ENCODE data around the gene CCRL2.

CCRL2 gene

DNA sequence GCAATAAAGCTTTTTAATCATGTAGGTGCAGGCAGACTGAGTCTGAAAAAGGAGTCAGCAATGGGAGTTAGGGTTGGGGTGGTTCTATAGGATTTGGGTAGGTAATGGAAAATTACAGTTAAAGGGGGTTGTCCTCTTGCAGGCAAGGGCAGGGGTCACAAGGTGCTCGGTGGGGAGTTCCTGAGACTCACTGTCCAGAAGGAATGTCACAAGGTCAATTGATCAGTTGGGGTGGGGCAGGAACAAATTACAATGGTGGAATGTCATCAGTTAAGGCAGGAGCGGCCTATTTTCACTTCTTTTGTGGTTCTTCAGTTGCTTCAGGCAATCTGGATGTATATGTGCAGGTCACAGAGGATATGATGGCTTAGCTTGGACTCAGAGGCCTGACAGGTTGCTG is 14.0 kb upstream of the CCRL2 start:
- no peak for DNase-seq (ENCODE audit: extremely low read depth, low read depth)
- no peak overlapping the region for H3K4me3 ChIP-seq (replicated peaks; ENCODE audit: low read depth, low read length)
- TF ChIP-seq, protein P1, sequence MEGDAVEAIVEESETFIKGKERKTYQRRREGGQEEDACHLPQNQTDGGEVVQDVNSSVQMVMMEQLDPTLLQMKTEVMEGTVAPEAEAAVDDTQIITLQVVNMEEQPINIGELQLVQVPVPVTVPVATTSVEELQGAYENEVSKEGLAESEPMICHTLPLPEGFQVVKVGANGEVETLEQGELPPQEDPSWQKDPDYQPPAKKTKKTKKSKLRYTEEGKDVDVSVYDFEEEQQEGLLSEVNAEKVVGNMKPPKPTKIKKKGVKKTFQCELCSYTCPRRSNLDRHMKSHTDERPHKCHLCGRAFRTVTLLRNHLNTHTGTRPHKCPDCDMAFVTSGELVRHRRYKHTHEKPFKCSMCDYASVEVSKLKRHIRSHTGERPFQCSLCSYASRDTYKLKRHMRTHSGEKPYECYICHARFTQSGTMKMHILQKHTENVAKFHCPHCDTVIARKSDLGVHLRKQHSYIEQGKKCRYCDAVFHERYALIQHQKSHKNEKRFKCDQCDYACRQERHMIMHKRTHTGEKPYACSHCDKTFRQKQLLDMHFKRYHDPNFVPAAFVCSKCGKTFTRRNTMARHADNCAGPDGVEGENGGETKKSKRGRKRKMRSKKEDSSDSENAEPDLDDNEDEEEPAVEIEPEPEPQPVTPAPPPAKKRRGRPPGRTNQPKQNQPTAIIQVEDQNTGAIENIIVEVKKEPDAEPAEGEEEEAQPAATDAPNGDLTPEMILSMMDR (IDR thresholded peaks at IDR 0.05; ENCODE audit: low read depth, low read length, missing control alignments), result no peak

DNA sequence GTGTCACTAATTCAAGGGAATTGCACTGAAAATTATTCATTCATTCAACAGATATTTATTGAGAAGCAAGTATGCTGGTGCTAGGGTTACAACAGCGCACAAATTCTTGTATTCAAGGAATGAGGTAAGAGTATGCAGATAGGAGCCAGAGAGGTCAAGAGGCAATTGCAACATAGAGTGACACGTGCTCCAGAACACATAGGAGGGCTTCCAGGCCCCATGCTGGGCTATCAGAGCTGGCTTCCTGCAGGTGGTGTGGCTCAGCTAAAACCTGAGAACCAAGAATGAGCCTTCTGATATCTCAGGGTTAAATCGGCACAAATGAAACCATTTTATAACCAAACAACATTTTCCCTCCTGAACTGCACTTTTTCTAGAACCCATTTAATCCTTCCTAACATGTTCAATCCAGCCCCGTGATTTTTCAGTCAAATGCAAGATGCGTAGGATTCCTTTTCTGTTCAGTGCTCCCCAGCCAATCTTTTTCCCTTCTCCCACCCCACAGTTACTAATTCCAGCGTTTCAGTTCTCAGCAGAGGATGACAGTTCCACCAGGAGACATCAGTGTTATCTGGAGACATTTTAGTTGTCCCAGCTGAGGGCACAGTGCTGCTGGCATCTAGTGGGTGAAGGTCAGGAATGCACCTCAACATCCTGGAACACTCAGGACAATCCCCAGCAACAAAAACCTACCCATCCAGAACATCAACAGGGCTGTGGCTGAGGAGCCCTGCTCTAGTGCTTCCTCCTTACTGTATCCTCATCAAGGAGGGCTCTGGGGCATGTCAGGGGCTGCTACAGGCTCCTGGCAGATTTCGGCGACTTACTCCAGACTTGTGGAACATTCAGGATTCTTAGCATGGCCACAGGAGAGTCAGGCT is 13.3 kb upstream of the CCRL2 start:
- no peak for DNase-seq (ENCODE audit: extremely low read depth, low read depth)
- H3K4me3 ChIP-seq (replicated peaks; ENCODE audit: low read depth, low read length), result no peak overlapping the region
- TF ChIP-seq, protein P1 (IDR thresholded peaks at IDR 0.05; ENCODE audit: low read depth, low read length, missing control alignments), result no peak

DNA sequence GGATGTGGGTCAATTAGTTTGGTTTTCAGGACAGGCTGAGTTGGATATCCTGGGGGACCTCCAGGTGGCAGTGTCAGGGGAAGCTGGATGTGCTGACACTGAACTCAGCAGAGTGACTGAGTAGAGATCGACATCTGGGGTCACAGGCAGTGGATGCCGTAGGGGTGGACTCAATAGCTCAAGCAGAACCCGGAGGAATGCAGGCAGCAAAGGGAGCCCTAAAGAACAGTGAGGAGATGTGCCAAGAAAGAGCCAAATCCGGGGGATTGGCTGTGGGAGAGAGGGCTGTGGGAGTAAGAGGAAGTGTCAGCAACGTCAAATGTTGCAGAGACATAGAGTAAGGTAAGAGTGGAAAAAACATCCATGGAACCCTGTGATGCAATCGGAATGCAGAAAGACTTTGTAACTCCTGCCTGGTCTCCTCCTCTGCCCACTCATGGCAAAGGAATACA is 11.8 kb upstream of the CCRL2 start:
- TF ChIP-seq, protein P1 (IDR thresholded peaks at IDR 0.05; ENCODE audit: low read depth, low read length, missing control alignments), result no peak
- DNase-seq (ENCODE audit: extremely low read depth, low read depth), result no peak
- no peak overlapping the region for H3K4me3 ChIP-seq (replicated peaks; ENCODE audit: low read depth, low read length)

DNA sequence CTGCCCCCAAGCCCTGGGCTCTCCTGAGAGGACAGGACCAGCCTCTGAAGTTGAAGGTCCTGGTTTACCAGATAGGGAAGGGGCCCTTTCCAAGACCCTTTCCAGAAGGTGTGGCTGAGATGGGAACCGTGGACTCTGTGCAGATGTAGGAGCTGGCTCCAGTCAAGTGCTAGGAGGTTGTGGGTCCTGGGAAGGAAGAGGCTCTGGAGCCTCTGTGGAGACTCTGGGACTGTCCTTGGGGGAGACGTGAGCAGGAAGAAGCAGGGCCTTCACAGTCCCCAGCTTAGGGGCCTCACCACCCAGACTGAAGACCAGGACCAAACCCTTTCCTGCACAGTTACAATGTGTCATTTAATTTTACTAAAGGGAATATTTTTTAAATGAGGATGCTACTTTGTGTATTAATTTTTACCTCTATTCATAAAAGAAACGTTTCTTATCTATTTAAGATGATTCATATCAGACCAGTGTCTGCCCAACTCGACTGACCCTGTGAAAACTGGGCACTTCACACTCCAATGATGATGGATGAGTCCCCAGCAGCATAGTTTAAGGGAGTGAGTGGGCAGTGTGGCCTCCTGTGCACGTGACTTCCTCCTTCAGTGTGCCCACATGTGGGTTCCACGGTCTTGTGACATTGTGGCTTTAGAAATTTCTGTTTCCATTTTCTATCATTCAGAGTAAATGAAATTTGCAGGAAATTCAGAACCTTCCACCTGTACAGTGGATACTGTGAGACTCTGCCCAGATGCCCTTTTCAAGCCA is 11.1 kb upstream of the CCRL2 start:
- DNase-seq (ENCODE audit: extremely low read depth, low read depth), result no peak
- TF ChIP-seq, protein P1 (IDR thresholded peaks at IDR 0.05; ENCODE audit: low read depth, low read length, missing control alignments), result no peak

DNA sequence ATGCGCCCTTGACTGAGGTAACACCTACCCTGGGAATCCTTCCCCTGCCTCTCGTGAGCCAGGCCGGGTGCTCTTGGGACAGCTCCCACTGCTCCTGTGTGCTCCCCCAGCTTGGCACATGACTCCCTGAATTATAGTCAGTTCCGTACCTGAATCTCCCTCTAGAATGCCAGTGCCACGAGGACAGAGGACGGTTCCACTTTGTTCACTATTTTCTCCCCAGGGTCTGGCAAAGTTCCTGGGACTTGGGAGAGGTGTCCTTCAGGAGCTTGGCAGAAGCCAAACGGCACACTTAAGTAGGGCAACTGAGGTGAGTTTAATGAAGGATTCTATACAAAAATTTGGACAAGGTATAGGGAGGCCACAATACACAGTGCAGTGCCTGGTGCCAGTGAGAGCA is 9.9 kb upstream of the CCRL2 start:
- H3K4me3 ChIP-seq (replicated peaks; ENCODE audit: low read depth, low read length), result no peak overlapping the region
- TF ChIP-seq, protein P1 (IDR thresholded peaks at IDR 0.05; ENCODE audit: low read depth, low read length, missing control alignments), result no peak
- no peak for DNase-seq (ENCODE audit: extremely low read depth, low read depth)

More for the DNA sequence above, 11.1 kb upstream of the CCRL2 start:
- no peak overlapping the region for H3K4me3 ChIP-seq (replicated peaks; ENCODE audit: low read depth, low read length)

DNA sequence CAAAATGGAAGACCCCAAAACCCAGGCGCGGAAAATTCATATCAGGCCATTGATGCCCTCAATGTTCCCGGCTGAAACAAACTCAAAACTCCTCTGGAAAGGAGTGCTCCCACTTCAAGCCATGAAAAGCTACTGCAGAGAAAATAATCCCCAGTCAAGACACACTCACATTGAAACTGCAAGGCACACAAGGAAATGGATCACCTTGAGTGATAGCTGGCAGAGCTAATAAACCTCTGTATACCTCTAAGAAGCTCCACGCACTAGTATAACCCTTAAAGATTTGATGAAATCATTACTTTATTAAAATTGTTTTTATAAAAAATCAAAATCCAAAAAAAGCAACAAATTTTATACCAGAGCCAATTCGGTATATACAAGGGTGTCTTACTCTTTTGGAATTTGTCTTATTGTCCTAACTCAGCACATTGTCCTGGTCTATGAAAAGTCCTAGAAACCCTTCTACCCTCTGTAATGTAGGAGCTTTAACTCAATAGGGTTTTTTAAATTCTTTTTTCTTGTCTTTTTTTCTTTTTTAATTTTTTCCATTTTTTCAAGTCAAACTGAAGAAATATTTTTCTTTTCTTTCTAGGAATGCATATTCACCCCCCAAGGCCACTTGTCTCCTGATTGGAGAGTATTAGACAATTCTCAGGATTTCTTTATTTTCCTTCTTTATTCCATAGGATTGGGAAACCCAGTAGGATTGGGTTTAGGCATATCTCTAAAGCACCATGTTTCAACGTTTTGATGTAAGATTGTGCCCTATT is 8.7 kb upstream of the CCRL2 start:
- H3K4me3 ChIP-seq (replicated peaks; ENCODE audit: low read depth, low read length), result no peak overlapping the region
- no peak for DNase-seq (ENCODE audit: extremely low read depth, low read depth)
- TF ChIP-seq, protein P1 (IDR thresholded peaks at IDR 0.05; ENCODE audit: low read depth, low read length, missing control alignments), result no peak
